AG09309 (cell line): ENCODE data around the gene CLMP.

Experiments used
- DNase-seq: peaks from one replicate; pipeline ENCODE4 v3.0.0-alpha.2; 2010; ENCODE audit warnings: low read depth
- H3K4me3 ChIP-seq: 2 replicates; pipeline ENCODE4 v1.5.1; 2011; ENCODE audit warnings: mild to moderate bottlenecking, low read depth, low read length, moderate library complexity; ENCODE audit not compliant: control insufficient read depth
- CTCF ChIP-seq: IDR thresholded peaks from 2 replicates; pipeline ENCODE4 v1.5.1; 2011; ENCODE audit warnings: mild to moderate bottlenecking, low read depth, low read length, inconsistent platforms; ENCODE audit not compliant: insufficient read depth, control insufficient read depth; ENCODE audit errors: missing control alignments

The CLMP gene

GRCh38 chr11:123069908-123070821 lies 124.9 kb downstream of the CLMP start:
- H3K4me3 ChIP-seq: no peak overlapping the region
- no peak for DNase-seq
- no peak for TF ChIP-seq CTCF

GRCh38 chr11:123065621-123066020 lies 129.4 kb downstream of the CLMP start:
- H3K4me3 ChIP-seq: no peak overlapping the region
- peak; percentile 17 for DNase-seq
- no peak for TF ChIP-seq CTCF

GRCh38 chr11:123063826-123064657 lies 131.0 kb downstream of the CLMP start:
- no peak overlapping the region for H3K4me3 ChIP-seq
- no peak for DNase-seq
- no peak for TF ChIP-seq CTCF

- H3K4me3 ChIP-seq: peak overlapping the region; percentile 76
- peak; percentile 28 for DNase-seq
- TF ChIP-seq CTCF: no peak
Measured at GRCh38 chr11:123062892-123063825, 131.9 kb downstream of the CLMP start.

- peak overlapping the region; percentile 76 for H3K4me3 ChIP-seq
- no peak for TF ChIP-seq CTCF
- peak; percentile 99 for DNase-seq
Measured at GRCh38 chr11:123062158-123062891, 132.7 kb downstream of the CLMP start.
